HG02973 (cell line): ENCODE data around the gene ABLIM2.
"Not testable (repeated sequence)": the region's sequence is repeated elsewhere in the genome, so short reads cannot be mapped to it uniquely, and the experiment has no call there.

Experiments used
- ATAC-seq: cut with Tn5 transposase; IDR thresholded peaks from one replicate; pipeline ENCODE4 v1.9.1; 2021; ENCODE audit warnings: moderate library complexity; ENCODE audit not compliant: unreplicated experiment

The ABLIM2 gene

GRCh38 chr4:8142556-8142955, 16.1 kb downstream of the ABLIM2 start:
- no peak for ATAC-seq

- no peak for ATAC-seq
Measured at GRCh38 chr4:8141935-8142334, 16.7 kb downstream of the ABLIM2 start.

- no peak for ATAC-seq
Measured at GRCh38 chr4:8140915-8141314, 17.7 kb downstream of the ABLIM2 start.

GRCh38 chr4:8139726-8140125, 18.9 kb downstream of the ABLIM2 start:
- not testable (repeated sequence) for ATAC-seq

GRCh38 chr4:8136972-8137710, 21.5 kb downstream of the ABLIM2 start:
- ATAC-seq, result no peak

- no peak for ATAC-seq
Measured at GRCh38 chr4:8136529-8136928, 22.1 kb downstream of the ABLIM2 start.

- ATAC-seq, result no peak
Measured at GRCh38 chr4:8135666-8136065, 22.9 kb downstream of the ABLIM2 start.

- ATAC-seq, result no peak
Measured at GRCh38 chr4:8133897-8134563, 24.6 kb downstream of the ABLIM2 start.

- no peak for ATAC-seq
Measured at GRCh38 chr4:8132947-8133705, 25.5 kb downstream of the ABLIM2 start.

GRCh38 chr4:8132400-8132799, 26.2 kb downstream of the ABLIM2 start:
- ATAC-seq, result no peak

- no peak for ATAC-seq
Measured at GRCh38 chr4:8131826-8132225, 26.8 kb downstream of the ABLIM2 start.

- no peak for ATAC-seq
Measured at GRCh38 chr4:8131210-8131609, 27.4 kb downstream of the ABLIM2 start.

GRCh38 chr4:8130346-8131066, 28.1 kb downstream of the ABLIM2 start:
- ATAC-seq, result no peak

GRCh38 chr4:8129785-8130184, 28.8 kb downstream of the ABLIM2 start:
- ATAC-seq, result no peak

GRCh38 chr4:8129136-8129535, 29.5 kb downstream of the ABLIM2 start:
- ATAC-seq, result no peak

- no peak for ATAC-seq
Measured at GRCh38 chr4:8128100-8128856, 30.3 kb downstream of the ABLIM2 start.

- ATAC-seq, result no peak
Measured at GRCh38 chr4:8127051-8127826, 31.4 kb downstream of the ABLIM2 start.

- no peak for ATAC-seq
Measured at GRCh38 chr4:8126523-8126922, 32.1 kb downstream of the ABLIM2 start.

- no peak for ATAC-seq
Measured at GRCh38 chr4:8125526-8126056, 33.0 kb downstream of the ABLIM2 start.
